D721Med (cell line): ENCODE data around the gene ATXN1.

ENCODE experiments used
- DNase-seq: peaks from one replicate; pipeline ENCODE4 v3.0.0; 2011; ENCODE audit warnings: low spot score; ENCODE audit not compliant: insufficient read length
- FAIRE-seq: peaks from 2 replicates; lab custom pipeline; 2011; peaks lifted over from hg19 to GRCh38; lab: Jason Lieb, UNC
- TF ChIP-seq, protein P1 (sequence below): IDR thresholded peaks from 2 replicates; pipeline ENCODE4 v1.5.1; 2012; ENCODE audit warnings: mild to moderate bottlenecking, control low read depth; ENCODE audit not compliant: insufficient read depth; ENCODE audit errors: missing control alignments

ATXN1 gene

DNA sequence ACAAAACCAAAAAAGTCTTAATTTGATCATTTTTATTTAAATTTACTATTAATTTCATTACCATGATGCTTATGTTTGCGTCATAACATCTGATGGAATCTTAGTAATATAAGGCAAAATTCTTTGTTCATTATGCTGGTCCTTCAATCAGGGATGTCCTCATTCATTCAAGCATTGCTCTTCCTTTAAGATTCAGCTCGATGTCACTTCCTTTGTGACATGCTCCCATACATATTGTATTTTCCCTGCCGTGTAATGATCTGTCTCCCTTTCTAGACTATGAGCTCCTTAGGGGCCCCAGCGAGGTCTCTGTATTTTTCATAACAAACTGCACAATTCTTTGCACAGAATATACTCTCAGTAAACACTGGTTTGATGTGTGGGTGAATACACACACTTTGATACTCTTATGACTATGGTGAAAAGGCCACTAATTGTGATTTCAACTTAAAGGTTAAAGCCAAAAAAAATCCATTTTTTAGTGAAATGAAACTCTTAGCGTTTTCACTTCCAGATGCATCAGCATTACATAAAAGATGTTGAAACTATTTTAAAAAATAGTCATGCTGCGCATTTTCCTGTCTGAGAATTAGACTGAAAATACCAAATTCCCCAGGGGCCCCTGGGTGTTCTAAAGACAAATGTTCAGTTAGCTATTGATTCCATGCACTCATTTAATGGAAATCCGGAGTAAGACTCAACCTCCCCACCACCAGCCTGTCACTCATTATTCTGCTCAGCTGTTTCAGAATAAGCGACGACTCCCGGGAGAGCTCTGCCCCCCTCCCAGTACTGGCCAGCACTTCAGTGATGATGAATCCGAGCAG is 169.7 kb downstream of the ATXN1 start:
- FAIRE-seq (no peak), DNase-seq (no peak)
- TF ChIP-seq, protein P1, sequence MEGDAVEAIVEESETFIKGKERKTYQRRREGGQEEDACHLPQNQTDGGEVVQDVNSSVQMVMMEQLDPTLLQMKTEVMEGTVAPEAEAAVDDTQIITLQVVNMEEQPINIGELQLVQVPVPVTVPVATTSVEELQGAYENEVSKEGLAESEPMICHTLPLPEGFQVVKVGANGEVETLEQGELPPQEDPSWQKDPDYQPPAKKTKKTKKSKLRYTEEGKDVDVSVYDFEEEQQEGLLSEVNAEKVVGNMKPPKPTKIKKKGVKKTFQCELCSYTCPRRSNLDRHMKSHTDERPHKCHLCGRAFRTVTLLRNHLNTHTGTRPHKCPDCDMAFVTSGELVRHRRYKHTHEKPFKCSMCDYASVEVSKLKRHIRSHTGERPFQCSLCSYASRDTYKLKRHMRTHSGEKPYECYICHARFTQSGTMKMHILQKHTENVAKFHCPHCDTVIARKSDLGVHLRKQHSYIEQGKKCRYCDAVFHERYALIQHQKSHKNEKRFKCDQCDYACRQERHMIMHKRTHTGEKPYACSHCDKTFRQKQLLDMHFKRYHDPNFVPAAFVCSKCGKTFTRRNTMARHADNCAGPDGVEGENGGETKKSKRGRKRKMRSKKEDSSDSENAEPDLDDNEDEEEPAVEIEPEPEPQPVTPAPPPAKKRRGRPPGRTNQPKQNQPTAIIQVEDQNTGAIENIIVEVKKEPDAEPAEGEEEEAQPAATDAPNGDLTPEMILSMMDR, result no peak

DNA sequence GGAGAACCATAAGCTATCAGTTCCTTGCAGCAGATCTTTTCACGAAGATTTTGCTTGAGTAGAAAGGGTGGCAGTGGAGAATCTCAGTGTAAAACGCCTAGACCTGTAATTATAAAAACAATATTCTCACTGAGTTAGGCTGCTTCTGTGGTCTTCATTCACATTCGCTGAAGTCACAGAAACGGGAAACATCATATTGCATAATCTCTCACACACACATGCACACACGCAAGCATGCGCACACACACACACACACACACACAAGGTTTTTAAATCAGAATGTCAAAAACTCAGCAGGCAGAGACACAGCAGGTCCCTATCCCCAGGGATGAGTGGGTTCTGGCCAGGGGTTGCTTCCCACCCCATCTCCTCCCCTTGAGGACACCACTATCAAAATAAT is 175.5 kb downstream of the ATXN1 start:
- DNase-seq (no peak), FAIRE-seq (no peak)
- TF ChIP-seq, protein P1, result no peak

DNA sequence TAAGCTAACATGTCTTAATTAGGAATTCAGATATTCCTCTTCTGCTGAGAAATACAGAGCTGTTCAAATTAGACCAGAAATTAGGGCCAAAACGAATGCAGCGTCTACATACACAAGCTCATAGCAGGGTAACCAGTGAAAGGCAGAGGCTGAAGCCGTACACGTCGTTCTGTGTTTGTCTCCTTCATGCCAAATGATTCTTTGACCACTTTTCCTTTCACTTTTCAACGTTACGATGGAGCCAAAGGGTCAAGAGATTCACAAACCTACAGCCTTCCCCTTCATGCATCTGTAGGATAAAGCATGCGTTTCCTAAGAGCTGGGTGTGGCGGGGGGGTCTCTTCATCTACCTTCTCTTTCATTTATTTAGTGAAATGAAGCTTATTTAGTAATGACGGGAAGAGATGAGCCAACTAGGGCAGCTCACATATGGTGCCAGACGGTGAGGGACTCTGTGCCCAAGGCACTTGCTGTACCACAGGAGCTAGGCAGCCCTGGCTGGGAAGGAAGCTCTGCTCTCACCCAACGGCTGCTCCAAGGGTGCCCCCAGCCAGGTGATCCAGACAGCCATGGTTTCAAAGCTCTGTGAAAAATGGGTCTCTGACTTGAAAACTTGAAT is 178.0 kb downstream of the ATXN1 start:
- DNase-seq, result no peak
- FAIRE-seq, result no peak
- TF ChIP-seq, protein P1, result no peak

DNA sequence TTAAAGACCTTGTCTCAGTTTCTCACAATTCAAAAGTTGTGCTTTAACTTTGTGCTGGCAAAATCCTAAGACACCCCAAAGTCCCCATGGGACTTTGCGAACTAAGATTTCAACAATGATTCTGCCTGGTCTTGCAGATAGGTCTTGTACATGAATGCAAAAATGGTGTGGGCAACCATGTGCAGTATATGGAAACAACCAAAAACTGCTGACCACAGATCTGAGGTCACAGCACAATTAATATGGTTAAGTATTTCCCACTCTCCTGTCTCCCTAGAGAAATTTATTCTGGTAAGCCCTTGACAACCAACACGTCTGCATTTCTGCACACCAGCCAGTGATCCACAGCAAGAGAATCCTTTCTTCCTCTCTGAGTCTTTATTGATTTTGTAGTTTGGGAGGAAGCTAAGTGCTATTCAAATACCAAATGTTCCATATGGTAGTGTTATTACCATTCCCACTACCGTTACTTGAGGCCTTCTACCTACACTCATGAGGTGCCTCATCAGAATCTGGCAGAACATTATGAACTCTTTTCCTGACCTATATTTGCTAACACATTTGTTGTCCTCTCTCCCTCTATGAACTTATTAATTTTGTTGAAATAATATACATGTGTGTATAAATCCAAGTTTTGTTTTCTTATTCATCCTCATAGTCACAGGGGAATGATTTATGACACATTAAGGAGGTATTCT is 178.7 kb downstream of the ATXN1 start:
- DNase-seq, result no peak
- FAIRE-seq, result no peak
- TF ChIP-seq, protein P1, result no peak

GRCh38 chr6:16578695-16579285 is 182.5 kb downstream of the ATXN1 start:
- DNase-seq, result no peak
- no peak for FAIRE-seq
- TF ChIP-seq, protein P1, result no peak

DNA sequence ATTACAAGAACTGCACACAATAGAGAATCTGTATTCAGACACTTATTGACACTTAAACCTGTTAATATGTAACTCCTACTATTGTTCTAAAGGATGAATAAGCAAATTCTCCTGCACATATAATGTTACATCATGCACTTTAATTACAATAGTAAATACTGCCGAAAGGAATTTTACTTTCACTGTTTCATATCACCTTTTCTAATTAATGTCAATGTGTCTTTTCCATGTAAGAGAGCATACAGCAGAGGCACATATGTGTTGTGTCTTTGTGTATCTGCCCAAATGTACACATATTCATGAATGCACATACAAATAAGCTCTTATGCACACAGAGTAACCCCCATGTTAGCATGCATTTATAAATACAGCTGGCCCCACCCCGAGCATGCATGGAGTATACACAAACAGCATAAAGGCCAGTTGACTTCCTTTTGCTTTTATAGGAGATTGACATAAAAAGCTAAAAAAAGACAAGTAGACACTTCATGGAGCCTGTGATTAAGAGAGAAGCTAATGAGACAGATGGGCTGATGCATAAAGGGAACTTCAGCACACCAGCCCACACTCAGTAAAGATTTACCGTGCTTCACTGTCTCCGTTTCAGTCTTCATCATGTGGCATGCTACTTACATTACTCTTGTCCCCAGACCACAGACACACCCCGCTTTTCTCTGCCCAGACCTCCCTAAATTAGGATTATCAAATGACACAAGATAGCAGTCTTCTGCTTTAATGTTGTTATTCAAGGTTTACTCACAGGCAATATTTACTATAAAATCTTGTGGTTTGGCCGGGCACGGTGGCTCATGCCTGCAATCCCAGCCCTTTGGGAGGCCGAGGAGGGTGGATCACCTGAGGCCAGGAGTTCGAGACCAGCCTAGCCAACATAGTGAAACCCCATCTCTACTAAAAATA is 184.6 kb downstream of the ATXN1 start:
- FAIRE-seq (no peak), DNase-seq (no peak)
- TF ChIP-seq, protein P1, result no peak
